HepG2 (cell line): ENCODE data around the gene RINL. TPM values are rescaled to one million over a fixed set of nuclear protein-coding genes. Genes with fewer than 3 reads are reported as not detected.

ENCODE experiments used
- ATAC-seq: fragments of 200-7000 bp; cut with Tn5 transposase; 3 replicates; pipeline ENCODE4 v1.9.1; 2020; ENCODE audit warnings: mild to moderate bottlenecking, moderate library complexity
- BruUV-seq: library from RNA; stranded (reverse); fragments of 400-500 nt; replicated peaks from 2 replicates; lab custom pipeline; 2021; lab: Mats Ljungman, UMichigan
- CTCF ChIA-PET: fragments of 300-600 bp; formaldehyde crosslinking; extraction: SDS; loops from one replicate; lab custom pipeline; 2021; ENCODE audit warnings: low total read pairs, inconsistent platforms, low intra/inter-chr PET ratio; lab: Yijun Ruan, JAX
- POLR2A ChIA-PET: fragments of 350-600 bp; sonication (Branson Sonifier 250); formaldehyde crosslinking; loops from one replicate; lab custom pipeline; 2020; ENCODE audit warnings: antibody characterized with exemption, inconsistent platforms; lab: Yijun Ruan, JAX
- DNase-seq: peaks from one replicate; pipeline ENCODE4 v3.0.0-alpha.2; 2015; ENCODE audit warnings: low spot score
- FAIRE-seq: peaks from 3 replicates; lab custom pipeline; 2011; peaks lifted over from hg19 to GRCh38; lab: Jason Lieb, UNC
- H2AFZ ChIP-seq: one replicate; pipeline ENCODE4 v1.6.1; 2011; ENCODE audit warnings: low read length, inconsistent platforms
- H3K27ac ChIP-seq: fragments of 300-600 bp; 3 replicates; pipeline ENCODE4 v1.8.0; 2011; ENCODE audit warnings: mixed run types, mild to moderate bottlenecking, mixed read lengths, low read length, inconsistent platforms; ENCODE audit not compliant: insufficient read depth; ENCODE audit errors: extremely low read length
- H3K27me3 ChIP-seq, 2 experiments: fragments of 200-600 bp in 1 of 2; 2 replicates in 1 of 2; 3 replicates in 1 of 2; pipeline versions ENCODE4 v1.6.0 to v1.8.0; 2011; ENCODE audit warnings: low read length in 2 of 2, mild to moderate bottlenecking in 2 of 2, moderate library complexity in 2 of 2, inconsistent platforms in 1 of 2; ENCODE audit not compliant: insufficient read depth in 2 of 2, control insufficient read depth in 1 of 2
- H3K36me3 ChIP-seq, 2 experiments: fragments of 200-600 bp in 1 of 2; replicated peaks in 1 of 2; 2 replicates in 1 of 2; 3 replicates in 1 of 2; pipeline versions ENCODE4 v1.5.1 to v1.8.0; 2011; ENCODE audit warnings: low read length in 2 of 2, inconsistent platforms in 1 of 2; ENCODE audit not compliant: insufficient read depth in 2 of 2, control insufficient read depth in 1 of 2
- H3K4me1 ChIP-seq: 2 replicates; pipeline ENCODE4 v1.5.1; 2012; ENCODE audit warnings: low read length, inconsistent platforms; ENCODE audit not compliant: insufficient read depth
- H3K4me2 ChIP-seq: 2 replicates; pipeline ENCODE4 v1.6.0; 2011; ENCODE audit warnings: low read depth, low read length, inconsistent platforms
- H3K4me3 ChIP-seq, 3 experiments: fragments of 200-600 bp in 1 of 3; sonication (generic), shearing (Covaris generic) in 1 of 3; replicated peaks in 1 of 3; 2 replicates each; pipeline ENCODE4 v1.5.1; 2011 to 2016; ENCODE audit warnings: low read length in 3 of 3, inconsistent platforms in 2 of 3, low read depth in 2 of 3, mild to moderate bottlenecking in 2 of 3, control low read depth in 1 of 3, mixed read lengths in 1 of 3; ENCODE audit not compliant: insufficient read depth in 1 of 3
- H3K79me2 ChIP-seq: one replicate; pipeline ENCODE4 v1.6.1; 2011; ENCODE audit warnings: low read length, inconsistent platforms; ENCODE audit not compliant: insufficient read depth
- H3K9ac ChIP-seq: 2 replicates; pipeline ENCODE4 v1.6.0; 2011; ENCODE audit warnings: mild to moderate bottlenecking, low read depth, low read length, inconsistent platforms; ENCODE audit not compliant: insufficient read depth
- H3K9me3 ChIP-seq: 2 replicates; pipeline ENCODE4 v1.5.1; 2012; ENCODE audit warnings: mild to moderate bottlenecking, low read length
- H4K20me1 ChIP-seq: 2 replicates; pipeline ENCODE4 v1.6.0; 2011; ENCODE audit warnings: inconsistent platforms, mild to moderate bottlenecking, low read length, moderate library complexity; ENCODE audit not compliant: insufficient read depth
- CAMTA2 ChIP-seq: sonication (generic); formaldehyde crosslinking; IDR thresholded peaks from 2 replicates; pipeline ENCODE4 v1.4.0; 2020; ENCODE audit warnings: mild to moderate bottlenecking, missing genetic modification reagents, borderline replicate concordance
- HMG20B ChIP-seq: conservative IDR thresholded peaks from 2 replicates; pipeline ENCODE4 v1.6.1; 2016; ENCODE audit warnings: missing genetic modification reagents, missing compliant biosample characterization
- JUN ChIP-seq: sonication (generic); formaldehyde crosslinking; IDR thresholded peaks from 2 replicates; pipeline ENCODE4 v1.4.0; 2020; ENCODE audit warnings: mild to moderate bottlenecking, missing genetic modification reagents
- KDM2A ChIP-seq: sonication (generic); formaldehyde crosslinking; IDR thresholded peaks from 2 replicates; pipeline ENCODE4 v1.4.0; 2020; ENCODE audit warnings: low read depth, missing genetic modification reagents, borderline replicate concordance
- NBN ChIP-seq: fragments of 450-650 bp; conservative IDR thresholded peaks from 2 replicates; pipeline ENCODE4 v1.6.1; 2017
- RAD51 ChIP-seq: fragments of 450-650 bp; IDR thresholded peaks from 2 replicates; pipeline ENCODE4 v1.6.1; 2016; ENCODE audit warnings: borderline replicate concordance
- TFAP4 ChIP-seq: sonication (generic); IDR thresholded peaks from 2 replicates; pipeline ENCODE4 v1.6.1; 2016; ENCODE audit warnings: low read depth, borderline replicate concordance
- ZNF317 ChIP-seq: sonication (generic); formaldehyde crosslinking; IDR thresholded peaks from 2 replicates; pipeline ENCODE4 v1.5.0; 2020; ENCODE audit warnings: mild to moderate bottlenecking, missing genetic modification reagents
- WGBS: methylation state at CpG from one replicate; pipeline ENCODE4 v1.1.6; 2017; ENCODE audit warnings: low lambda C conversion rate; 5-methylcytosine and 5-hydroxymethylcytosine counted together
- in situ Hi-C: cut with HindIII; loops from 2 replicates; pipeline ENCODE4 v1.10.0; 2017; ENCODE audit warnings: low pct_unique_long_range_greater_than_20kb; ENCODE audit not compliant: extremely low pct_ligation_motif_present
- intact Hi-C: fragments of 100-400 bp; cut with micrococcal nuclease; formaldehyde crosslinking; loops from one replicate; pipeline ENCODE4 v1.10.0; 2022; ENCODE audit not compliant: unreplicated experiment
- polyA plus RNA-seq, 8 experiments: library from polyadenylated mRNA; depleted of rRNA in 3 of 8; stranded (reverse) in 7 of 8; unstranded in 1 of 8; fragments of >200 nt; fragmentation: Illumina TruSeq in 4 of 8; extraction: Trizol in 4 of 8; gene quantifications; 2 replicates each; pipeline versions ENCODE4 v1.2.1 to v1.2.3, GENCODE V29; 2011 to 2016; ENCODE audit warnings: low read depth in 4 of 8, missing spikeins in 1 of 8, mixed read lengths in 1 of 8; ENCODE audit not compliant: insufficient read depth in 1 of 8
- total RNA-seq, 5 experiments: library from RNA; depleted of rRNA; stranded (reverse); fragments of >200 nt; fragmentation: Illumina TruSeq; extraction: Trizol; gene quantifications; 2 replicates each; pipeline ENCODE4 v1.2.3, GENCODE V29; 2016; ENCODE audit warnings: low read depth in 1 of 5

RINL gene
- total and polyA plus RNA-seq, 2 of the 13 experiments (the other 11 are each of a cell fraction or from before 2014, with no cell fraction given), result 11.4 to 18.0 TPM

GRCh38 chr19:38883286-38883685 lies 5.2 kb upstream of the RINL start:
- Histone ChIP-seq H3K4me2 (no peak overlapping the region), H3K4me3 (no peak overlapping the region), H3K9ac (no peak overlapping the region), H3K36me3 (peaks cover 0 to 4% of the 10 kb centered on the region in 2 experiments; a peak in 2 of 5 replicates), H3K27me3 (no peaks in the 10 kb centered on the region), H4K20me1 (no peaks in the 10 kb centered on the region), H3K27ac (no peak overlapping the region), H3K79me2 (no peaks in the 10 kb centered on the region), H3K4me1 (peaks cover 22% of the 10 kb centered on the region), H2AFZ (no peak overlapping the region), H3K9me3 (no peaks in the 10 kb centered on the region)
- WGBS, result over 99% methylated on average over 9 of the region's 9 CpGs
- BruUV-seq, result no TSS peak
- no peak for TF ChIP-seq JUN (CRISPR knock-in tag)
- no peak for TF ChIP-seq ZNF317 (CRISPR knock-in tag)
- no peak for TF ChIP-seq NBN
- no peak for TF ChIP-seq CAMTA2 (CRISPR knock-in tag)
- no peak for TF ChIP-seq HMG20B (CRISPR knock-in tag)
- TF ChIP-seq KDM2A (CRISPR knock-in tag), result no peak
- no peak for TF ChIP-seq TFAP4
- no peak for TF ChIP-seq RAD51
- ATAC-seq (no peak), FAIRE-seq (no peak), DNase-seq (no peak)
- in situ Hi-C loops, result no loop called here
- POLR2A ChIA-PET, result no interaction called here
- CTCF ChIA-PET, result no interaction called here
- intact Hi-C loops, result no loop called here
